Activated CD8-positive, alpha-beta memory T cell treated with anti-CD3 and anti-CD28 coated beads for 36 hours (primary cell): ENCODE data around the gene CREB1. TPM values are rescaled to one million over a fixed set of nuclear protein-coding genes. Genes with fewer than 3 reads are reported as not detected.

Experiments
- CTCF ChIA-PET: fragments of 350-600 bp; sonication (Branson Sonifier 250); formaldehyde crosslinking; loops from one replicate; lab custom pipeline; 2021; ENCODE audit warnings: antibody characterized with exemption; lab: Charles Lee
- POLR2A ChIA-PET: fragments of 350-600 bp; sonication (Branson Sonifier 250); formaldehyde crosslinking; loops from one replicate; lab custom pipeline; 2021; ENCODE audit warnings: antibody characterized with exemption; lab: Charles Lee
- total RNA-seq, 2 experiments: library from RNA; stranded (reverse); gene quantifications; one replicate each; pipeline ENCODE4 v1.2.3, GENCODE V29; 2021

Gene CREB1
- total RNA-seq, 2 experiments from 2014 or later = 95.5 to 99.1 TPM

DNA sequence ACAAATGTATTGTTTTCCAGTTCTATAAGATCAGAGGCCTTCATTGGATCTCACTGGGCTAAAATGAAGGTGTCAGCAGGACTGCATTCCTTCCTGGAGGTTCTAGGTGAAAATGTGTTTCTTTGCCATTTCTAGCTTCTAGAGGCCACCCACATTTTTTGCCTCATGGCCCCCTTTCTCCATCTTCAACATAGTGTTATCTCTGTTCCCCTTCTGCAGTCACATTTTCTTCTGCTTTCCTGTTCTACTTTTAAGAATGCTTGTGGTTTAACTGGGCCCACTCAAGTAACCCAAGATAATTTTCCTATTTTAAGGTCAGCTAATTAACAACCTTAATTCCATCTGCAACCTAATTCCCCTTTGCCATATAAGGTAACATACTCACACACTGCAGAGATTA, 59.4 kb downstream of the CREB1 start:
- POLR2A ChIA-PET = no interaction called here

DNA sequence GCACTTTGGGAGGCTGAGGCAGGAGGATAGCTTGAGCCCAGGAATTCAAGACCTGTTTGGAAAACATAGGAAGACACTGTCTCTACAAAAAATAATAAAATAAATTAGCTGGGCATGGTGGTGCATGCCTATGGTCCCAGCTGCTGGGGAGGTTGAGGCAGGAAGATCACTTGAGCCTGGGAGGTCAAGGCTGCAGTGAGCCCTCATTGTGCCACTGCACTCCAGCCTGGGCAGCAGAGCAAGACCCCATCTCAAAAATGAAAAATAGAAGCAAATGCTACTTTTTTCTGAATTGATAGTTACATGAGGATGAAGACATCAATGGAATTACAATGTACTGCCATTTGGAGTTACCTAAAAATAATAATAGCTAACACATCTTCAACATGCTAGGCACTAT, 63.5 kb downstream of the CREB1 start:
- ChIA-PET POLR2A (no interaction called here), CTCF (no interaction called here)

More for the DNA sequence above, 59.4 kb downstream of the CREB1 start:
- CTCF ChIA-PET = interaction anchor here (0.6 kb wide), 1 partner anchor 40 kb away, joined by 3 read pairs; no protein-coding TSS in a partner anchor

DNA sequence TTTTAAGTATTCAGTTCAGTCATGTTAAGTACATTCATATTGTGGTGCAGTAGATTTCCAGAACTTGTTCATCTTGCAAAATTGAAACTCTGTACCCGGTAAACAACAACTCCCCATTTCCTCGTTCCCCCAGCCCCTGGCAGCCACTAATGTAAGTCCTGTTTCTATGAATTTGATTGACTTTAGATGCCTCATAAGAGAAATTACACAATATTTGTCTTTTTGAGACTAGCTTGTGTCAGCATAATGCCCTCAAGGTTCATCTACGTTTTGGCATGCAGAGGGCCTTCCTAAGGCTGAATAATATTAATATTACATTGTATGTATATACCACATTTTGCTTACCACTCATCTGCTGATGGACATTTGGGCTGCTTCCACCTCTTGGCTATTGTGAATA, 64.5 kb downstream of the CREB1 start:
- ChIA-PET CTCF (no interaction called here), POLR2A (no interaction called here)

DNA sequence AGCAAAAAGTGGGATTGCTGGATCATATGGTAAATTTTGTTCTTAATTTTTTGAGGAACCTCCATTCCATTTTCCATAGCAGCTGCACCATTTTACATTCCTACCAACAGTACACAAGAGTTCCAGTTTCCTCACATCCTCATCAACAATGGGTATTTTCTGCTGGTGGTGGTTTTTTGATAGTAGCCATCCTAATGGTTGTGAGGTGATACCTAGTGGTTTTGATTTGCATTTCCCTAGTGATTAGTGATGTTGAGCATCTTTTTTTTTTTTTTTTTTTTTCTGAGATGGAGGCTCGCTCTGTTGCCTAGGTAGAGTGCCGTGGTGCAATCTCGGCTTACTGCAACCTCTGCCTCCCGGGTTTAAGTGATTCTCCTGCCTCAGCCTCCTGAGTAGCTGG, 65.0 kb downstream of the CREB1 start:
- ChIA-PET POLR2A (interaction anchor here (0.6 kb wide), 1 partner anchor 825 kb away, joined by 4 read pairs; no protein-coding TSS in a partner anchor), CTCF (no interaction called here)

DNA sequence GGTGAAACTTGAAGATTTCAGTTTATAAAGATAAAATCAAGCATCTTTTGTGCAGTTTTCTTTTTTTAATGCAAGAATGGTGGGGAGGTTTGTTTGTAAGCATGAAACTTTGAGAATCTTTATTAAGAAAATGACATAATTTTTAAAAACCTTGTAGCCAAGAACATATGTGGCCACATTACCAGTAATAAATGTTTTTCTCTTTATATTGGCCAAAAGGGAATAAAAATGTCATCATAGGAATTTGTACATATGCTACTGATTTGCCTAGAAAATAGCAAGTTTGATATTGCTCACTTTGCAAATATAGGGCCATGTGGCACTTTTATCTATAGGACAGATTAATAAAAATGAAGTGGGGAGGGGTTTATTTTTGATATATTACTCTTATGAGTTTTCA, 69.9 kb downstream of the CREB1 start:
- CTCF ChIA-PET = no interaction called here
- POLR2A ChIA-PET = no interaction called here

DNA sequence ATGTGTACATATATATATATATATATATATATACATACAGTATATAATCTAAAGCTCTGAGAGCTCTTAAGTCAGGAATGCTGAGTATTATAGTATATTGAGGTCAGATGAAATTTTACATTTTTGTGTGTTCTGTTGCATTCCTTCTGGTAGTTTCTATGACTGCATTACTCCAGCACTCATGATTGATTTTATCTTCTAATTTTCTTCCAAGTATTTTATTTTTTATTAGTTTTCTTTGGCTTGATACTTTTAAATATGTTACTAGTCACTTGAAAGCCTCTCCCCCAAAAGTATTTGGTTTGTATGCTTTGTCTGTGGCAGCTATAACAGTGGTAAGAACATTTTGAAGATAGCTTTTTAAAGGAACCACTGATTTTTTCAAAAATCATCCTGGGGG, 70.5 kb downstream of the CREB1 start:
- ChIA-PET CTCF (interaction anchor here (1.1 kb wide), 1 partner anchor 21 kb away, joined by 3 read pairs; no protein-coding TSS in a partner anchor), POLR2A (no interaction called here)

DNA sequence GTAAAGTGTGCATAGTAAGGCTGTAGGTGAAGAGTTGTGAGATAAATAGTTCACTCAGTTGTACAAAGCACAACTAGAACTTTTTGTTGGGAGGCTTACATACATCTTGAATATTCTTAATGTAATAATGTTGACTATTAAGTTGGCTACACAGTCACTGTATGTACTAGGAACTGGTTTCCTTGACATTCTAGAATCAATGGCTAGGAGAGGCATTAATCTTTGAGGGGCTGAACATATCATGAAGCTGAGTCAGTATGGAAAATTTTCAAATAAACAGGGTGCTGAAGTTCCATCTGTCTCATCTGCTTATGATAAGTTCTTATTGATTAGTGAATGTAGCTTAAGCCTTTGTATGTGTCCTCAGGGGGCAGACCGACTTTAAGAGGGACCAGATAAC, 72.0 kb downstream of the CREB1 start:
- ChIA-PET CTCF (no interaction called here), POLR2A (no interaction called here)

DNA sequence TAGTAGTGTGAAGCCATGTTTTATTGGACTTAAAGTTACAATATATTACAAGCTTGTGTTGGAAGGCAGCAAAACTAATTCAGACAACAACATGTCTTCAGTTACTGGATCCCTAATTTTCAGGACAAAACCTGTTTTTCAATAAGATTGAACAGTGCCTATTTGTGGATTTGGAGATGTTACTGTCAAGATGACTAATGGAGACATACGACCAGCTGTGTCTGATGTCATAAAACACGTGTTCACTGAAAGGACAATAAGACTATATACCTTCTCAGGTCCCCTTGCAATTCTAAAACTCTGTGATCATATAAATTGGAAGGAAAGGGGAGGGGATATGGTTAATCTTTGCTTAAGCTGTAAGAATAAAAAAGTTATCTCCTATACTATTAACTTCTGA, 73.7 kb downstream of the CREB1 start:
- ChIA-PET POLR2A (no interaction called here), CTCF (no interaction called here)

DNA sequence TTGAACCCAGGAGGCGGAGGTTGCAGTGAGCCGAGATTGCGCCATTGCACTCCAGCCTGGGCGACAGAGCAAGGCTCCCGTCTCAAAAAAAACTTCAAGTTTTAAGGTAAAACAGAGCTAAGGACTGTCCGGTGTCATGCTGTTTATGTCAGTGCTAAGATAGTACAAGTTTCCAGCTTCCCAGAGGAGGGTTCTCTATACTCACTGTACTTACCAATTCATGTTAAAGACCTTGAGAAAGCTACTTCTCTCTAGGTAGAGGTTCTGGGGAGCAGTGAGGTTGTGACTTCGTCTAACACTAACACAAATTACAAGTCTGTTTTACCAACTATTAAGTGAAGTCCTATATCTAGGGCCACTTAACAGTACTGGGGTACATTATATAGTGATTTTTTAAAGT, 76.6 kb downstream of the CREB1 start:
- ChIA-PET CTCF (no interaction called here), POLR2A (no interaction called here)

DNA sequence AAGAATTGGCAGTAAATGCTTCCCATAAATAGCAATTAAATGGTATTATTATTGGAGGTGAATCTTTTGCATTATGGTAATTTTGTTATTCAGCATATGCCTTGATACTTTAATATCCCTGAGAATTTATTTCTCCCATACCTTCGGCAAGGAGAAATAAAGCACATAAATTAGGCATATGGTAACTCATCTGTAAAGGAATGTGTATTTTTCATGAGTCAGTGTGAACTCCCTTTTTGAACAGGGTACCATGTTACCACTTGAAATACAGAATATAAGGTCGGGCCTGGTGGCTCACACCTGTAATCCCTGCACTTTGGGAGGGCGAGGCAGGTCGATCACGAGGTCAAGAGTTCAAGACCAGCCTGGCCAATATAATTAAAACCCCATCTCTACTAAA, 77.1 kb downstream of the CREB1 start:
- POLR2A ChIA-PET = no interaction called here
- CTCF ChIA-PET = no interaction called here

DNA sequence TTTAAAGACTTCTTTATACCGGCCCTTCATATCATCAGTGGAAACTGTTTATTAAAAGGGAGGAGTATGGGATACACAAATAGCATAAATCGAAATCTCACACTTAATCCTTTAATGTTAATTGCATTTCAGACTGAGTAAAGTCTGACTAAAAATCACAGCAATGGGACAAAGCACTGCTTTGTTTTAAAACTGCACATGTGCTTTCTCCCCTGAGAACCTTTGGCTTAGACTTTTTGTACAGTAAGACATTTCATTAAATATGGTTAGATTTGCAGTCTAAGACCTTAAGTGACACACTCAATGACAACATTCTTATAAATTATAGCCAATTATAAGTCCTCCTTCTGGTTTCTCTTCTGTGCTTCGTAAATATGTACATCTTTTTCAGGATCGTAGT, 83.0 kb downstream of the CREB1 start:
- POLR2A ChIA-PET = no interaction called here
- CTCF ChIA-PET = interaction anchor here (0.9 to 1.3 kb wide), 2 partner anchors 14 to 96 kb away, joined by 3 read pairs; no protein-coding TSS in a partner anchor

DNA sequence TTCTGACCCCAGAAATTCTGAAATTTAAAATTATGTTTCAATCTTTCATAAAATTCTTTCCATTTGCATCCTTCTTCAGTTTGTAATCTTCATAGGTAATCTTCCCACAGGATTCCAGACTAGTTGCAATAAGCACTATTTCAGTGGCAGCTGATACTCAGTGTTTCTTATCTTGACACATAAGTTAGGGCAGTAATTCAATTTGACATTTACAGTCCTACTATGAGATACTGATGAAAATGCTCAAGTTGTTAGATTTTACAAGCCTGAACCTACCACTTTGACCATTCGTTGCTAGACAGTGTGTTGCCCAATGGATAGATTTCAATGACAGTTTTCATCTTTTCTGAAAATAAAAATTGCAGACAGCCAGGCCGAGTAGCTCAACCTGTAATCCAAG, 85.1 kb downstream of the CREB1 start:
- POLR2A ChIA-PET = no interaction called here

DNA sequence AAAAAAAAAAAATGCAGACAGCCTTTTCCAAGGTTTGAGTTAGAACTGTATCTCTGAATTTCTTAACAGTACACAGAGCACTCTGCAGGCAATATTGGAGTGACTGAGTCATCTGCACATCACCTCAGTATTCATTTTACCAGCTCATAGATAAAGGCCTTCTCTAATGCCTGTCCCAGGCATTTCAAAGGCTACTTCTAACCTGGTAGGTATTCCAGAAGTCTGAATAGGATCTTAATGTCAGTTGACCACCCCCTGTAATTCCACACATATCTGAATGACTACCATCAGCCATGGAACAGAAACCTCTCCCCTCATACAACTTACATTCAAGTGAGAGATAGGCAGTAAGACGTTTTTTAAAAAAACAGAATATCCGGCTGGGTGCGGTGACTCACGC, 86.4 kb downstream of the CREB1 start:
- CTCF ChIA-PET = no interaction called here
- POLR2A ChIA-PET = no interaction called here

More for the DNA sequence above, 85.1 kb downstream of the CREB1 start:
- CTCF ChIA-PET = no interaction called here

DNA sequence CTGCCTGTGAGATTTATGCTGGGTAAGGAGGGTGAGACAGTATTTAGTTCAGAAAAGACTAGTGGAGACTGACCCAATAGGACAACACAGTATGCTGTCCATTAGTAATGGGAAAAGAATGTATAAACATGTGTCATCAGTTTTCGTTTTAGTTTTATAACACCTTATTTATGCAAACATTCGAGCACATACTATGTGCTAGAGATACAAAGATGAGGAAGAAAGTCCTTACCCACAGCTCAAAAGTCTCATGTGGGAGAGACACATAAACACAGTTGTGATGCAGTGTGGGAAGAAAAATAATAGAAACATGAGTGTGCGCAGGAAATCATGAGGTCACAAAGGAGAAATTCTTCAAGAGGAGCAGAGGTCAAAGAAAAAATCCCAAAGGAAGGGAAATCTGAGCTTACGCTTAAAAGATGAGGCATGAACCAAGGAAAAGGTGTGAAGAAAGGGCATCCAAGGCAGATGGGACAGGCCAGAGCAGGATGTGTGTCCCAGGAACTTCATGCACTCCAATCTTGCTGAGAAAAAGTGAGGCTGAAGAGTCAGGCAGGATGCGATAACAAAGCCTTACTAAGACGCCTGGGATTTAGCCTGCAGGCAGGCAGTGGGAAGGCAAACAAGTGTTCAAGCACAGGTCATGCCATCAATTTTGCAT, 87.4 kb downstream of the CREB1 start:
- CTCF ChIA-PET = no interaction called here
- POLR2A ChIA-PET = no interaction called here

DNA sequence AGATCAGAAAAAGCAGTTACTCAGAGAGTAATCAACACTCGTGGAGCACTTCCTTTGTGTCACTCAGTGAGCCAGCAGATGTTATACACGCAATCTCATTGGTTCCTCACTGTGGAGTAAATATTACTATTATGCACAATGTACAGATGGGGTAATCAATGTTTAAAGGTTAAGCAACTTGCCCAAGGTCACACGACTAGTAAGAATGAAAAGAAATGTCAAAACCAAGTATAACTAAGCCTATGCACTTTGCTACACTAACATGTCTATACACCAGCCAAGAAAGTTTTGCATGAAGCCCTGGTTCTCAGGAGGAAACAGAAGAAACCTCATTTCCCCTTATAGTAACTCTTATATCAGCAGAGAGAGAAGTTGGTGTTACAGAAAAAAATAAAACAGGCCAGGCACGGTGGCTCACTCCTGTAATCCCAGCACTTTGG, 90.0 kb downstream of the CREB1 start:
- ChIA-PET CTCF (interaction anchor here (0.9 kb wide), 1 partner anchor 12 kb away, joined by 3 read pairs; no protein-coding TSS in a partner anchor), POLR2A (no interaction called here)

DNA sequence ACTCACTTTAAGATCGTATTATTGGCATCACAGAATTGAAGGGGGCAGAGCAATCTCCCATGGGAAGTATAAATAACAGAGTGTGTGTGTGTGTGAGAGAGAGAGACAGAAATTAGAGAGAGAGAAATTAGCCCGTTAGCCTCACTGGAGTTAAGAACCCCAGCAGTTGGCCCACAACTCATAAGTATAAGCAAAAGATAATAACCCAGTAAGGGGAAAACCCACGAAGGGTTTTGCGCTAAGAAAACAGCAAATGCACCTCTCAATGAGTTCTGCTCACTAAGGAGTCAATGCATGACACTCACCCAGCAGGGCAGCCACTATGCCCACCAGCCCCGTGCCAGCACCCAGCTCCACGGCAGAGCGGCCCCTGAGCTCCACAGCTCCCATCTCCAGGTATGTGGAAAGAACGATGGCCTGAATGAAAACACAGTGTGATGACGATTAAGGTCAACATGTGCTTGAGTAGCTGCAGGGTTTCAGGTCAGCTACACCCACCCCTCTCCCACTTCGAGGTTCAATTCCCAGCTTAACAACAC, 91.8 kb downstream of the CREB1 start:
- CTCF ChIA-PET = interaction anchor here (0.7 kb wide), 1 partner anchor 21 kb away, joined by 3 read pairs; no protein-coding TSS in a partner anchor
- POLR2A ChIA-PET = interaction anchor here (0.6 to 0.7 kb wide), 3 partner anchors 91 to 145 kb away, joined by 3 to 7 read pairs (median 4); partner anchors contain the start of gene CREB1

DNA sequence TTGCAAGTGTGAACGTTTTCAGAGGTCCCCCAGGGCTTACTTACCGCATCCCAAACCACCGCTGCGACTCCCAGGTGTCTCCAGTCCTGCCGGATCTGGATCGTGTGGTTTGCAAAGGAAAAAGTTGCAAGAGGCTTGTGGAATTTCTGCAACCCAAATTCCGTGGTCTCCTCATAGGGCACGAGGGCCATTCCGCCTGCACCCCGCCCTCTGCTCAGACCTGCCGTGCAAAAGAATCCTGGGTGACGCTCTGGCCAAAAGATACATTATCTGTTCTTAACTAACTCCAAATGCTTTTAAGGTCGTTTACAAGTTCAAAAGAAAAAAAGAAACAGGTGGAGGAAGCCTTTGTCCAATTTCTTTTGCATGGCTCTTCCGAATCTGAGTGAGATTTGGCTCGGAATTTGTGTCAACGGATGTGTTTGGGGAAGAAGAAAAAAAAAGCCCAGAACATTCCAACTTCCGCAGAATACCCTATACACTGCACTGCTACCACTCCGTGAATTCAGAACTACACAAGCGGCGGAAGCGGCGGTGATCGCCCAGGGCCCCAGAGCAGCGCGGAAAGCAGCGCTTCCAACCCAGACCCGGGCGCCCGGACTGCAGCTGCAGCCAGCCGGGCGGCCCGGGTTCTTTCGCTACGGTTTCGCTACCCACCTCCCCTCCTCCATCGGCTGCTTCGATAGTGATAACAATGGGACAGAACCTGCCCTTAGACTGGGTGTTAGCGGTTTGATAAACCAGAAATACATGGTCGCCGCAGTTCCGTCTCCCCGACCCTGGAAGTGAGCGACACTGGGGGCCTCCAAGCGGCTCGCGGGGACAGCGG, 94.6 kb downstream of the CREB1 start:
- CTCF ChIA-PET = interaction anchor here (0.9 to 2.1 kb wide), 5 partner anchors 9 to 416 kb away, joined by 3 to 8 read pairs (median 4); partner anchors contain the start of gene CREB1
- POLR2A ChIA-PET = interaction anchor here (0.6 to 4.1 kb wide), 7 partner anchors 20 to 145 kb away, joined by 3 to 49 read pairs (median 4); partner anchors contain the start of genes CCNYL1, CREB1 and FZD5

DNA sequence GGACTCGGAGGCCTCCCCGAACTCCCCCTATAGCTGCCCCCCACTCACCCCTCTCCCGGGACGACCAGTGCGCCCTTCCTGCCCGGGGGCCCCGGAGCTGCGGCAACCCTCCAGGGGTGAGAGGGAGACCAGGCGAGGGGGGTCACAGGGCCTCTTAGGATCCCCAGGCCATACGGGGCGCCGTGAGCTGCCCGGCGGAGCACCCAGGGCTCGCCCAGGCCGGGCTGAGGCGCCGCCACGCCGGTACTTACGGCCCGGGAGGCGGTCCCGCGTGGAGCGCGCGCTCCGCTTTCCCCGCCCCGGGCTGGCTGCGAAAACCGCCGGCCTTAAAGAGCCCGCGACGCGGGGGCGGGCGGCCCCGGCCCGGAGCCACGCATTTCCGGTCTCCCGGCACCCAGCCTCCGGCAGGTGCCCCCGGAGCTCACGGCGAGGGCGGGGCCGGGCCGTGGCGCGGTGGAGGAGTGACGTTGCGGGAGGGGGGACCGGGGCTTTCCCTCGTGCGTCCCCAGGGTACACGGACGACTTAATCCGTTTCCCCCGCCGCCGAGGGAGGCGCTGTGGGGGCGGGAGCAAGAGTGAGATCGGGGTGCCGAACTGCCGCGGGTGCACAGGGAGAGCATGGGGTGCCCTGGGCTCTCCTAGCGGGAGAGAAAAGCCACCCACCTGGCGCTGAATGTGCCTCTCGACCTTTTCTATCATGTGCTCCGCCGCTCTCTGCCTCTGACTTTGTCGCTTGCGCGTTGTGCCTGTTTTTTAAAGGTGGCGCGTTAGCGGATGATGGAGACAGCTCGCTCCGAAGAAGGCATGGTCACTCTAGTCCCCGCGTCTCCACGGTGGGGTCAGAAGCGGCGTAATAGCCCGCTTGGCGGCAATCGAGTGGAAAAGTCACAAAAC, 95.5 kb downstream of the CREB1 start, which contains the start of gene METTL21A:
METTL21A (minus strand) TSS at position 381 of the 894 bp plus-strand sequence. CDS start 1,019 bp downstream, outside the sequence.
- CTCF ChIA-PET = interaction anchor here (0.6 to 2.8 kb wide), 14 partner anchors 8 to 444 kb away, joined by 3 to 10 read pairs (median 3); partner anchors contain the start of gene CREB1
- POLR2A ChIA-PET = interaction anchor here (0.6 to 4.1 kb wide), 7 partner anchors 19 to 144 kb away, joined by 3 to 49 read pairs (median 4); partner anchors contain the start of genes CCNYL1, CREB1 and FZD5
